HT1080 (cell line): ENCODE results near the gene GPR173. TPM values are rescaled to one million over a fixed set of nuclear protein-coding genes. Genes with fewer than 3 reads are reported as not detected.

ENCODE experiments used
- DNase-seq: peaks from one replicate; pipeline ENCODE4 v3.0.0-alpha.2; 2015; ENCODE audit warnings: low read depth
- polyA plus RNA-seq, 2 experiments: library from polyadenylated mRNA; depleted of rRNA; stranded (reverse); fragments of >200 nt; gene quantifications; 2 replicates each; pipeline ENCODE4 v1.2.3, GENCODE V29; 2015
- total RNA-seq: library from RNA; depleted of rRNA; stranded (reverse); fragments of >200 nt; shearing (Covaris generic); gene quantifications from 2 replicates; pipeline ENCODE4 v1.2.3, GENCODE V29; 2014; rRNA removed

GPR173 gene, protein sequence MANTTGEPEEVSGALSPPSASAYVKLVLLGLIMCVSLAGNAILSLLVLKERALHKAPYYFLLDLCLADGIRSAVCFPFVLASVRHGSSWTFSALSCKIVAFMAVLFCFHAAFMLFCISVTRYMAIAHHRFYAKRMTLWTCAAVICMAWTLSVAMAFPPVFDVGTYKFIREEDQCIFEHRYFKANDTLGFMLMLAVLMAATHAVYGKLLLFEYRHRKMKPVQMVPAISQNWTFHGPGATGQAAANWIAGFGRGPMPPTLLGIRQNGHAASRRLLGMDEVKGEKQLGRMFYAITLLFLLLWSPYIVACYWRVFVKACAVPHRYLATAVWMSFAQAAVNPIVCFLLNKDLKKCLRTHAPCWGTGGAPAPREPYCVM
- total RNA-seq: 3.3 and 3.4 TPM in 2 replicates
- 2.3 and 3.1 TPM in 2 replicates for polyA plus RNA-seq (2015; cell fraction: cytosol; rRNA removed)
- 5.7 and 6.5 TPM in 2 replicates for polyA plus RNA-seq (2015; cell fraction: nucleus; rRNA removed)

DNA sequence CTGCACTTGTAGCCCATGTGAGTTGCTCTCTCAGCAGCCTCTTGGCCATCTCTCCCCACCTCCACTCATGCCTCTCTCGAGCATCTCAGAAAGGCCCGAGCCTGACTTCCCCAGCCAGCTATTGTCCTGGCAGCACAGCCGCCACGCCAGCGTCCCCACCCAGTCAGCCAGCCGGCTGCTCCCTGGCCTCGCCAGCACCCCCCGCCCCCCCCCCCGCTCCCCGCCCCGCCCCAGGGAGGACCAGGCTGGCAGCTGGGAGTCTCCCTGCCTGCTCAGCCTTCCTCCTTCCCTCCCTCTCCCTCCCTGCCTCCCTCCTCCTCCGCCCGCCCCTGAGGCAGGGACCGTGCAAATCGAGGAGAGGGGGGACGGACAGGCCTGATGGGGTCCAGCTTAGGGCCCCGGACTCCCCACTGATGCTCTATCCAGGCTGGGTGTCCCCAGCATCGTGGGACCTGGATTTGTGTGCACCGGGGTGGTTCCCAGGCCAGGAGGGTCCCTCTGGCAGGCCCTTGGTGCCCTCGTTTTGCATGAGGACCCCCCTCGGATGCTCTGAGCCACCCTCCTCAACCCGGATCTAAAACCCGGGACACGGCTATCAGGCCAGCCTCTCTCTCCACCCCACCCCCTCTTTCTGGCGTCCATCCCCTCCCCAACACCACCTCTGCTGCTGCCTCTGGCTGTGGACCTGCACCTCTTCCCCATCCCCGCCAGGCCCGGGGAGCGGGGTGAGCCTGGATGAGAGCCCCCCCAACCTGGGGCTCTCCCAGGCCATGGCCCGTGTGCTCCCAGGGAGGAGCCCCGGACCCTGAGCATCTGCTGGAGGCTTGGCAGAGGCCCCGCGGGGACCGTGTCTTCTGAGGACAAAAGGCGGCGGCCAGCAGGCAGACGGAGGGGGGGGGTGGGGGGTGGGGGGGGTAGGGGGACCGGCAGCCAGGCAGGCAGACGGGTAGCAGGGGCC is at the start of gene GPR173:
GPR173 (plus strand) TSS at position 621 of the 958 bp plus-strand sequence. CDS start 27,833 bp downstream, outside the sequence.
- peak; percentile 55 for DNase-seq

DNA sequence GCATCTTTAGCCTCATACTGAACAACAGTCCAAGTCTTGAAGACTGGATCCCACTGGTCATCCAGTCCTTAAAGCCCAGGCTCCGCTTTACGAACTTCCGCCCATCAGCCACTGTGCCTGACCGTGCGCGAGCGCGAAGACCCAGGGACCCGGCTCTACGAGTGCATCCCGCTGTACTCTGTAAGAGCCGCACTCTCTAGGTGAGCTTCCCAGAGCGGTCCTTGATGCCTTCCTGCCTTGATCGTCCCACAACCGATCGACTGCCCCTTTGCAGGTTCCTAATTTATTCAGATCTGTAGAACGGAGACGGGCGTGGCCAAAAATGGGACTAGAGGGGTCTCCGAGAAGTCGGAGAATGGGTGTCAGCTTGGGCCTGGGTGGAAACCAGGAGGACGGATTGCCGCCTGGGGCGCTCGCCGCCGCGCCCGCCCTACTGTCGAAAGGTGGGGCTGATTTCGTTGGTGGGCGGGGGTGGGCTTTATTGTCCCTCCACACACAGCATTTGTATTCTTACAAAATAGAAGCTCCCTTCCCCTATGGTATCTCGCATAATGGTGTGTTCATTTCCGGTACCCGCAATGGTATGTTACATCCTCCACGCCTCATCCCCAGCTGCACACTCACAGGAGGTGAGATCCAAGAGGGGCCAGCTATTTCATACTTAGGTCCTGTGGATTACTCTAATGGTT is 48.0 kb upstream of the GPR173 start:
- no peak for DNase-seq

DNA sequence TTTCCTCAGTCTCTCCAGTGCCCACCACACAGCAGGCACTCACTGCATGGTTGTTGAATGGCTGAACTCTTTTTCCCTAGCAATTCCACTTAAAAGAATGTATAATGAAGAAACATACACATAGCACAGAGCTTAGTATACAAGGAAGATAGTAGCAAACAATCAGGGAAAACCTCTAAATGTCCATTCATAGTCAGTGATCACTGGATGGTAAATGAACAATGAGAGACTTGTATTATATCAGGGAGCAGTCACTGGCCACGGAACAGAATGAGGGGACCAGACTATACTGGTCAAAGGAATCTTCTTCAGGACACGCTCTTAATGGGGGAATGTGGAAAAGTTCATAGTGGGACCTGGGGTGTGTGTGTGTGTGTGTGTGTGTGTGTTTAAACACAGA is 46.6 kb upstream of the GPR173 start:
- DNase-seq: no peak

DNA sequence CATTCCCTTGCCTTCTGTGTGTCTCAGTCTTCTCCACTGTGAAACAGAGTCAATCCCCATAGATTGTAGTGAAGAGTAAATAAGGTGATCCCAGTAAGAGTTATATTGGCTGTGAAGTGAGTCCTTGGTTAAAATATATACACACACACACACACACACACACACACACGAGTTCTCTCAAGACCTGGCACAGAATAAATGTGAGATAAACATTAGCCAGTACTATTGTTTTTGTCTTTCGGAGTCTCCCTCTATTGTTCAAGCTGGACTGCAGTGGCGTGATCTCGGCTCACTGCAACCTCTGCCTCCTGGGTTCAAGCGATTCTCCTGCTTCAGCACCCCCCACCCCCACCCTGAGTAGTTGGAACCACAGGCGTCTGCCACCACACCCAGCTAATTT is 45.5 kb upstream of the GPR173 start:
- no peak for DNase-seq

DNA sequence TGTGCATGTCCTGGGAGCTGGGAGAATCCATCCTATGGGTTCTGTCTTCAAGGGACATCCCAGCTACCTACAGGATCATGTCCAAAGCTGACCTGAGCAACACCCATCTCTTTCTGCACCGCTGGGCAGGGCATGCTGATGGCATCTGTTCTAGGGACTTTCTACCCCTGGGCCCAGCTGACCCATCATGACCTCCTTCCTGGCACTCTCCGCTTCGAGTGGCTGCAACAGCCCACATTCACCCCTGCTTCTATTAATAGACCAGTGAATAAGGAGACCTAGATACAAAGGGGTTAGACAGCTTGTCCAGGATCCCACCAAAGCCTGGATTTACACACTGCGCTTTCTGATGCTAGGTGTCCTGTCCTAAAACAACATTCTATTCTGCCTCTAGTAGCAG is 44.6 kb upstream of the GPR173 start:
- DNase-seq: no peak

DNA sequence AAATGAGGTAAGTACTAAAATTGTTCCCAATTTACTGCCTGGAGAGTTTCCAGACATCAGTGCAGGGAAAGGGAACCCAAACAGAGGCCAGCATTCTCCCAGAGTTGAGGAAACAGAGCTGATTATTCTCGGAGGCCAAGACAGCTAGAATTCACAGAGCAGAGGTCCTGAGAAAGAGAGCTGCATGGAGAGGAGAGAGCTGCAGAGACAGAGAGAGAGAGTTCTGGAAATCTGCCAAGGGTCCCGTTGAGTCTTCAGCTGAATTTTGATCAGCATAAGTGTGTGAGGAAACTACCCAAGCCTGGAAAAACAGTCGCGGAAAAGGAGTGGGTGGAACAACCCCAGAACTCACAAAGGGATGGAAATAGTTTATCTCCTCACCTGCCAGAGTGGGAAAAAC is 43.8 kb upstream of the GPR173 start:
- DNase-seq: no peak

DNA sequence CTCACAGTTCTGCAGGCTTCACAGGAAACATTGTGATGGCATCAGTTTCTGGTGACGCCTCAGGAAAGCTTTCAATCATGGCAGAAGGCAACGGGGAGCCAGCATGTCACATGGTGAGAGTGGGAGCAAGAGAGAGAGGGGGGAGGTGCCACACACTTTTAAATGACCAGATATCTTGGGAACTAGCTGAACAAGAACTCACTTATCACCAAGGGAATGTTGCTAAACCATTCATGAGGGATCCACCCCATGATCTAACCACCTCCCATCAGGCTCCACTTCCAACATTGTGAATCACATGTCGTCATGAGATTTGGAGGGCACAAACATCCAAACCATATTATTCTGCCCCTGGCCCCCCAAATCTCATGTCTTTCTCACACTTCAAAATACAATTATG is 43.3 kb upstream of the GPR173 start:
- DNase-seq: no peak

DNA sequence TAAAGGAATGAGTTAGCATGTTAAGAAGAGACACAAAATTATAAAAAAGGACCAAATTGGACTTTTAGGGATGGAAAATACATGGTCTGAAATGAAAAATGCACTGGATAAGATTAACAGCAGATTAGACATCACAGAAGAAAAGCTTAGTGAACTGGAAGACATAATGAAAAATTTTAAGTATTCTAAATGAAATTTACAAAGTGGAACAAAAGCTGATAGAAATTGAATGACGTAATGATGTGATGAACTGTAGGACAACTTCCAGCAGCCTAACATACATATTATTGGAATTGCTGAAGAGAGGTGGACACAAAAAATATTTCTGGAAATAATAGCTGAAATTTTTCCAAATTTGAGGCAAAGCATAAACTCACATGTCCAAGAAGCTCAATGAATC is 39.6 kb upstream of the GPR173 start:
- DNase-seq: no peak

DNA sequence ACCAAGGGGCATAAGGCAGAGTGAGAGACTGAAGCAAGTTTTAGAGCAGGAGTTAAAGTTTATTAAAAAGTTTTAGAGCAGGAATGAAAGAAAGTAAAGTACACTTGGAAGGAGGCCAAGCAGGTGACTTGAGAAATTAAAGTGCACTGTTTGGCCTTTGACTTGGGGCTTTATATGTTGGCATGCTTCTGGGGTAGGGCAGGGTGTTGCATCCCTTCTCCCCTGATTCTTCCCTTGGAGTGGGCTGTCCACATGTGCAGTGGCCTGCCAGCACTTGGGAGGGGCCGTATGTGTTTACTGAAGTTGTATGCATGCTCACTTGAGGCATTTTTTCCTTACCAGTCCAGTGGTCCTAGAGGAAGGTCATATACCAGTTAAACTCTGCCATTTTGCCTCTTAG is 35.3 kb upstream of the GPR173 start:
- no peak for DNase-seq

DNA sequence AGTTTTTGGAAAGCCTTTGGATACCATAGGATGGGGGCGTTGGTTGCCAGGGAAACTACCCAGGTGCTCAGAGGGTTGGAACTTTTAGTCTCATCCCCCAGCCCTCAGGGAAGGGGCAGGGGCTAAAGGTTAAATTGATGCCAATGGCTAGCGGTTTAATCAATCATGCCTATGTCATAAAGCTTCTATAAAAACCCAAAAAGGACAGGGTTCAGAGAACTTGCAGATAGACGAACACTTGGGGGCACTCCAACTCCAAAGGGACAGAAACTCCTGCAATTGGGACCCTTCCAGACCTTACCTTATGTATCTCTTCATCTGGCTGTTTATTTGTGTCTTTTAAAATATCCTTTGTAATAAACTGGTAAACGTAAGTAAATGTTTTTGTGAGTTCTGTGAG is 30.0 kb upstream of the GPR173 start:
- no peak for DNase-seq

DNA sequence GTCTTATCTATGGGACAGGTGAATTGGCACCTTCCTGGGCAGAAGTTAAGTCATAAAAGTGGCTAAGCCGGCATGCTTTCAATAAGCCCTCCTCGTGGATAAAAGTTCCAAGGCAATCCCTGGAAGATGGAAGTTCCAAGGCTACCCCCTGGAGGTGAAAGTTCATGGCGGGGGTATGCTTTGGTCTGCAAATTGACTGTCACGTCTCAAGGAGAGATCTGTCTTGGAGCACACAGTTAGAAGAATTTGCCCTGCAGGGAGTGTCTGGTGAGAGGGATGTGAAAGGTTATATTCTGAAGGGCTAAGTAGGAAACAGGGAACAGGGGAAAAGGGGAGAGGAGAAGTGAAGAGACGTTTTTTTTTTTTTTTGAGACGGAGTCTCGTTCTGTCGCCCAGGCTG is 26.2 kb upstream of the GPR173 start:
- DNase-seq: no peak

DNA sequence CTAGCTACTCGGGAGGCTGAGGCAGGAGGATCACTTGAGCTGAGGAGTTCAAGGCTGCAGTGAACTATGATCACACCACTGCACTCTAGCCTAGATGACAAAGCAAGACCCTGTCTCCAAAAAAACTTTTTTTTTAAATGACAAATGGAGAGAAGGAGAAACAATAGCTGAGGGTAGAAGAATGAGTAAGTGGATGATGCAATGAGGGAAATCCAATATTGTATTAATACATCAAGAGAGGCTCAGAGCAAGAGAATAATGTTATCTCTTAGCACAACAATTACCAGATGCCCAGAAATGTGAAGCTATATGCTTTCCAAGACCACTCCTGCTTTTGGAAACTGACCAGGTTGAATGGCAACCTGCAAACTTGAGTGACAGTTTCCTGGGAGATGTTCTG is 19.9 kb upstream of the GPR173 start:
- no peak for DNase-seq

DNA sequence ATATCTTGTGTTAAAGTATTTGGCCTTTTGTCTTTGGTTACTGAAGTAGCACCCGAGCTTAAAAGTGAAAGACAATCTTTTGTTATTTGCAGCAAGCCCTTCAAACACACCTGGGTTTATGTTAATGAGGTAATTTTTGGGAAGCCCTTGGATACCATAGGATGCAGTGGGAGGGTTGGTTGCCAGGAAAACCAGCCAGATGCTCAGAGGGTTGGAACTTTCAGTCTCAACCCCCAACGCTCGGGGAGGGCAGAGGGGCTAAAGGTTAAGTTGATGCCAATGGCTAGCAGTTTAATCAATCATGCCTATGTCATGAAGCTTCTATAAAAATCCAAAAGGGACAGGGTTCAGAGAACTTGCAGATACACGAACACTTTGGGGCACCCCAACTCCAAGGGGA is 17.2 kb upstream of the GPR173 start:
- DNase-seq: no peak

DNA sequence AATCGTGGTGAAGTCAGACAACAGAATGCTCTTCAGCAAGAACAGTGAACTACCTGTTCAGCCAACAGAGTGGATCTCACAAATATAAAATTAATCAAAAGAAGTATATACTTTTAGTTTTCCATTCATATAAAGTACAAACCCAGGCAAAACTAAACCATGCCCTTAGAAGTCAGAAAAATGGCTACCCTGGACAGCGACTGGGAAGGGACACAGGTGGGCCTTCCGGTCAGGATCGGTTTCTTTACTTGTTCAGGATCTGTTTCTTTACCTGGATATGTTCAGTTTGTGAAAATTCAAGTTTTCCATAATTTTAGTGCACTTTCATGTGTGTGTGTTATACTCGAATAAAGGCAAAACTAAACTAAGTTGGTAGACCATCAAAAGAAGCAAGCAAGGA is 12.4 kb upstream of the GPR173 start:
- no peak for DNase-seq

DNA sequence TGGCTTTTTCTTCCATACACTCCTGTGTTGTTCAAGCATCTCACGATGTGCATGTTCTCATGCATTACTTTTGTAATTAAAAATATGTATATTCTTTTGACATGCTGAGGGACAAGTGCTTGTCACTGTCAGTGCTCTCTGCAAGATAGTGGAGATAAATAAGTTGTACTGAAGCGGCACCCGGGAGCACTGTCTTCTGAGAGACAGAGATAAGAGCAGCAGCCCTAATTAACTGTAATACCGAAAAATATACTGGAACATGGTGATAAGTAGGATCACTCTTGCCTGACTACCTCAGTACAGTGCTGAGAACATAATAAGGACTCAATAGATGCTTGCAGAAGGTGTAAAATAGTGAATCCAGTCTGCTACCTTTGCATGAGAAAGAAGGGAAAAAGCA is 9.4 kb upstream of the GPR173 start:
- no peak for DNase-seq

DNA sequence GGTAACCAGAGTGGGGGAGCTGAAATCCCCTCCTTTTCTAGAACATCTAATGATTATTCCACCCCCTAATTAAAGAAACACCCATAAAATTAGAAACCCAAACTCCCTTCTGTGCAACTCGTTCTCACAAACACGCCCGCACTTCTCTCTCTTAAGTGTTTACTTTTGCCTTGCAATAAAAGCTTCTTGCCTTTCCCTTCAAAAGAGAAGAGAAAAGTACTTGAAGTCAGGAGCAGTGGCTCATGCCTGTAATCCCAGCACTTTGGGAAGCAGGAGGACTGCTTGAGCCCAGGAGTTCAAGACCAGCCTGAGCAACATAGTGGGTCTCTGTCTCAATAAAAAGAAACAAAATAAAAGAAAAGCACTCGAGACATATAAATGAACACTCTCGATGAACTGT is 3.6 kb upstream of the GPR173 start:
- DNase-seq: no peak

DNA sequence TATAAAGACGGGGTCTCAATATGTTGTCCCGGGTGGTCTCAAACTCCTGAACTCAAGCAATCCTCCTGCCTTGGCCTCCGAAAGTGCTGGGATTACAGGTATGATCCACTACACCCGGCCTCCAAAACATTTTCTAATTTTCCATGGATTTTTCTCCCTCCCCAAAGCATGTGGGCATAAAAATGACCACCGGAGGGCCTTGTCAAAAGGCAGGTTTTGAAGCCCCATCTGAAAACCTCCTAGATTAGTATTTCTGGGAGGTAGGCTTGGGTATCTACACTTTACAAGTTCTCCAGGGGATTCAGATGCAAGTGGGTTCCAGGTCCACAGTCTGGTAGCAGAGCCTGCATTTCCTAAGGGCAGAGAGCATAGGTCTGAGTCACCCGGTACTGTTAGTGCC is 1.4 kb upstream of the GPR173 start:
- no peak for DNase-seq

DNA sequence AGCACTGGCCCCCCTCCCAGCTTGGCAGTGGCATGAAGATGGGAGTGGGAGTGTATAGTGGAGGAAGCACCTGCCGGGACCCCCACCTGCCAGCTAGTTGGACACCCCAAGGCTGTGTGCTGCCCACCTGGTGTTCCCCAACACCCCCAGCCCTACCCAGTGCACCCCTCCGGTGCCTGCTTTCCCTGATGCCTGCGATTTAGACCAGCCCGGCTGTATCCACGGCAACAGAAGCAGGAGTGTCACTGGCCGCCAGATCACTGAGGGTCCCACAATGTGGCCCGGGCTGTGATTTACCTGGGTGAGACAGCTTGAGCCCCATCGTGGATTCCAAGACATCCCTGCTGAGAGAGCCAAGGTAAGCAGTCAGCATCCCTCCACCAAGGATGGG is 533 bp downstream of the GPR173 start:
- no peak for DNase-seq

DNA sequence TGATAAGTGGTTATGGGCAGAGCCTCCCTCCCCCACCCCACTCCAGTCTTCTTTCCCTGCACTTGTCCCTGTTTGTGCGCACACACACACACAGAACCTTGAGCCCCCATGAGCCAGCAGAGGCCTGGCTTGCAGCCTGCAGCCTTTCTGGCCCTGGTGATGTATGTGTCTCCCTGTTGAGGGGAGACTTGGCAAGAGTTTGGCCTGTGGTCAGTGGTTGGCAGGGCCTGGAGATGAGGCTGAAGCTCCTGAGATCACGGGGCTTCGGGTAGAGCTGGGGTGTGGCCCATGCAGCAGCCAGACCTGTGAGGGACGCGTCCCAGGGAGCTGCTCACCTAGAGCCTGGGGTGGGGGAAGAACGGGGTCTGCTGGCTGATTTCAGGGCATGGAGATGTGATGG is 2.3 kb downstream of the GPR173 start:
- DNase-seq: no peak

DNA sequence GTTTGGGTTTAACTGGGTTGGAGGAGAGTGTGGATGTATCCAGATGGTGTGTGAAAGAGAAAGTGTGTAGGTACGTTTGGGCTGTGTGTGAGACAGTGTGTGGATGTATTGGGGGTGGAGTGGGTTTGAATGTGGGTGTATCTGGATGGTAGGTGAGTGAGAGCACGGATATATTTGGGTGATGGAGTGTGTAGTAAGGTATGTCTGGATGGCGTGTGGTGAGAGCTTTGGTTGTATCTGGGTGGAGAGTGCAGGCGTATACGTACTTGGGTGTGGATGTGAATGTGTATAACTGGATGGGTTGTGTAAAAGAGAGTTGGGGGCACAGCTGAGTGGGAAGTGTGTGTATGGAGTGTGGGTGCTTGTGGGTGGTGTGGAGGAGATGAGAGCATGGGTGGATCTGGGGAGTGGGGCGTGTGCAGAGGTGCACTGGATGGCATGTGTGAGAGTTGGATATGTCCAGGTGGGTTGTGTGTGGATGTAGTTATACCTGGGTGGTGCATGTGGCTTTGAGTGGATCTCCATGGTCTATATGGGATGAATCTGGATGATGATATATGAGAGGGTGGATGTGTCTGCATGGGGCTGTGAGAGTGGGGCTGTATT is 6.8 kb downstream of the GPR173 start:
- no peak for DNase-seq

DNA sequence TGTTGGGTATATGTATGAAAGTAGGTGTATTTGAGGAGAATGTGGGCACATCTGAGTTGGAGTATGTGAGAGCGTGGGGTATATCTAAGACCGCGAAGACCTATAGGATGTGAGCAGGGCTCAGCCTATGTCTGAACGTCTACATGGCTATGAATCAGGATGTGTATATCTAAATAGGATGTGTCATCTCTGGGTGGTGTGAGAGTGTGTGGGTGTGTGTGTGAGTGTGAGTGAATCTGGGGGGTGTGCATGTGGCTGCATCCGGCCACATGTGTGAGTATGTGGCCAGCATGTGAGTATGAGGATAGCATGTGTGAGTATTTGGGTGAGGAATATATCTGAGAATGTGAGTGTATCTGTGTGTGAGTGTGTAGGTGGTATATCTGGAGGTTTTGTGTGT is 7.7 kb downstream of the GPR173 start:
- DNase-seq: no peak
